GM18519 (cell line): ENCODE results near the gene CDHR3.
"Not testable (repeated sequence)": the region's sequence is repeated elsewhere in the genome, so short reads cannot be mapped to it uniquely, and the experiment has no call there.

ENCODE experiments used
- ATAC-seq: cut with Tn5 transposase; IDR thresholded peaks from one replicate; pipeline ENCODE4 v1.9.1; 2021; ENCODE audit warnings: mild to moderate bottlenecking, moderate library complexity; ENCODE audit not compliant: unreplicated experiment, low FRiP score

CDHR3 gene

GRCh38 chr7:105990727-105991453 is 27.8 kb downstream of the CDHR3 start:
- ATAC-seq = no peak

- no peak for ATAC-seq
Measured at GRCh38 chr7:105992905-105993304, 29.8 kb downstream of the CDHR3 start.

- no peak for ATAC-seq
Measured at GRCh38 chr7:105996860-105997737, 34.0 kb downstream of the CDHR3 start.

GRCh38 chr7:105999256-105999655 is 36.2 kb downstream of the CDHR3 start:
- no peak for ATAC-seq

GRCh38 chr7:106001196-106001595 is 38.1 kb downstream of the CDHR3 start:
- no peak for ATAC-seq

- ATAC-seq = no peak
Measured at GRCh38 chr7:106001886-106002285, 38.8 kb downstream of the CDHR3 start.

- ATAC-seq = no peak
Measured at GRCh38 chr7:106003525-106004064, 40.5 kb downstream of the CDHR3 start.

- ATAC-seq = no peak
Measured at GRCh38 chr7:106006906-106007305, 43.8 kb downstream of the CDHR3 start.

- ATAC-seq = not testable (repeated sequence)
Measured at GRCh38 chr7:106007796-106008195, 44.7 kb downstream of the CDHR3 start.

- ATAC-seq = no peak
Measured at GRCh38 chr7:106009503-106010226, 46.6 kb downstream of the CDHR3 start.

GRCh38 chr7:106010331-106010730 is 47.3 kb downstream of the CDHR3 start:
- no peak for ATAC-seq

GRCh38 chr7:106010866-106011265 is 47.8 kb downstream of the CDHR3 start:
- ATAC-seq = no peak

- no peak for ATAC-seq
Measured at GRCh38 chr7:106012184-106012583, 49.1 kb downstream of the CDHR3 start.

- no peak for ATAC-seq
Measured at GRCh38 chr7:106012935-106013439, 49.9 kb downstream of the CDHR3 start.

- no peak for ATAC-seq
Measured at GRCh38 chr7:106015381-106016218, 52.5 kb downstream of the CDHR3 start.

- no peak for ATAC-seq
Measured at GRCh38 chr7:106016331-106016730, 53.3 kb downstream of the CDHR3 start.

GRCh38 chr7:106017657-106018056 is 54.6 kb downstream of the CDHR3 start:
- no peak for ATAC-seq

GRCh38 chr7:106018566-106019469 is 55.8 kb downstream of the CDHR3 start:
- no peak for ATAC-seq

GRCh38 chr7:106019470-106019820 is 56.4 kb downstream of the CDHR3 start:
- ATAC-seq = no peak
